DMS 273 (cell line): Measurements from ENCODE around the gene LEFTY1.

Experiments used
- DNase-seq: peaks from one replicate; lab custom pipeline; 2025; ENCODE audit not compliant: unreplicated experiment; lab: John Stamatoyannopoulos, UW

LEFTY1 gene

DNA sequence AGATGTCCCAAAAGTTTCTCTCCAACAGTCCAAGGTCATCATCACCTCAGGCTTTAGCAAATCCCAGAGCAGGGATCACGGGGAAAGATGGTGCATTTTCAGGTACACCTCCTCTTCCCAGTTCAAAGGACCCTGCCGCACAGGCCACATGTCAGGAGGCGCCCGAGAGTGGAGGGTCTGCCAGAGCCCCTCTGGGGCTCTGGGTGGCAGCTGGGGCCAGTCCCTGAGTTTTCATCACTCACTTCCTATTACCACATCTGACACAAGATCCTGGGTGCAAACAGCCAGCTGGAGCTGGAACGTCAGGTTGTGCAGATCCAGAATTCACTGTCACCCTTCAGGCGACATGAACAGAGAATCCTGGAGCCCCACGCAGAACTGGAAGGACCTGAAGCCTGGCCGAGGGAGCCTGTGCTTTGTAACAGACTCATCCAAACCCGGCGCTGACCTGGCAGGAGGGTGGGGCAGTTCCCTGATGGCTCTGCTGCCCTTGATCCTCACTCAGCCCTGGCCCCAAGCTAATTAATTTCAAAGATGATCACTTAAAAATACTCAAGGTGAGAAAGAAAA is 15.6 kb downstream of the LEFTY1 start:
- no peak for DNase-seq

GRCh38 chr1:225872075-225872430 is 16.9 kb downstream of the LEFTY1 start:
- no peak for DNase-seq

DNA sequence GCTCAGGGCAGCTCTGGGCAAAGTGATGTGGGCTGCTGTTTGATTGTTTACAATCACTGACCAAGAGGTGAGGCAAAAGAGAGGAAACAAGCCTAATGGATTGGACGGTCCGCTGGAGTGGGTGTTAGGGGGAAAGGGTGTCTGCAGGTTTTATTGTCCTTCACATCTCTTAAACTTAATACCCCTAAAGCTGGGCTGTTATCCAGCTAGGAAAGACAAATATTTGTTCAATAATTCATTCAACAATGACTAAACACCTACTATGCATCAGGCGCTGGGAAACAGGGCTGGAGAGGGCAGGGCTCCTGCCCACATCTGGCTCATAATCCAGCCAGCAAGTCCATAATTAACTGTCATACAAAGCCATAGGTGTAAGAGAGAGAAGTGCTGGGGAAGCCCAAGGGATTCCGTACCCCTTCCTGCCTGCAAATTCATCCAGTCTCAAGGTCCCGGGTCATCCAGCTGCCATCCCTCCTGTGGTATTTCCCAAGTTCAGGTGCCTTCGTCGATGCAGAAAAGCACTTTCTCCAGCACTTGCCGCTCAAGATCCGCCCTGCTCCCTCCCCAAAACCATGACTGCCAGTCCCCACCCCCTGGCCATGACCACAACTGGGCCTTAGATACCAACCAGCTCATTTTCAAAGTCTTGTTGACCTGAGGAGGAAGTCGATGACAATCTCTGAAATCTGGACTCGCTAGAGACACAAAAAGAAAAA is 17.4 kb downstream of the LEFTY1 start:
- no peak for DNase-seq

DNA sequence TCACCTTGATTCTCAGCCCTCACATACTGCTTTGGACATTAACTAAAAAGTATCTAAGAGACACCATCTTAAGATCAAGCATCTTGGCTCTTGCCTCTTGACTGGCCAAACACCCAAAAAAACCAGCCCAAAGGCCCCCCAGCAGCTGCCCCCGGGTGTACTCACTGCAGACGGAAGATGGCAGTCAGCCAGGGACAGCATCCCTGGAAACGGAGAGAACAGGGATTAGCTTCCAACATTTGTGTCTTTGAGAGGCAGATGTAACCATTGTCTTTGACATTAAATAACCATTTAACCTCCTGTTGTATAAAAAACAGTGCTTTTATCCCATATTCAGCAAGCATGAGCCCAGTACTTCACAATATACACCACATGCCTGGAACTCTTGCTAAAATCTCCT is 18.0 kb downstream of the LEFTY1 start:
- no peak for DNase-seq

GRCh38 chr1:225868631-225869330 is 20.2 kb downstream of the LEFTY1 start:
- no peak for DNase-seq

GRCh38 chr1:225866981-225867380 is 22.0 kb downstream of the LEFTY1 start:
- no peak for DNase-seq

- DNase-seq = no peak
Measured at GRCh38 chr1:225866061-225866837, 22.7 kb downstream of the LEFTY1 start.

DNA sequence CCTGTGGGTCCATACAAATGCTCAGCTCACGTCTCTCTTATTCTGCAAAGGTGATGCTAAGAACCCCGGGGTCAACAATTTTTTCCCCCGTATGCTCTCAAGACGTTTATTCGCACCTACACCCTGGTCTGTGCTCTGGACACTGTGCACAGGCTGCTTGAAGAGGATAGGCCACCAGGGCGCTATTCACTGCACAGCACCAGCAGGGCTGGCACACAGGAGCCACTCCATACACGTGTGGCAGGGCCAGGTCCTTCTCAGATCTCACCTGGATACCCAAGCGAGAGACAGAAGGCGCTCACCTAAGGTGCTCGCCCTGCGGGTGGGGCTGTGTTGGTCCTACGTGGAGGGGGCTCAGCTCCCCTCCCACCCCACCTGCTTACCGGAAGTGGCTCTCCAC is 23.4 kb downstream of the LEFTY1 start:
- no peak for DNase-seq

- no peak for DNase-seq
Measured at GRCh38 chr1:225863167-225863566, 25.8 kb downstream of the LEFTY1 start.

GRCh38 chr1:225862581-225862950 is 26.4 kb downstream of the LEFTY1 start:
- no peak for DNase-seq

DNA sequence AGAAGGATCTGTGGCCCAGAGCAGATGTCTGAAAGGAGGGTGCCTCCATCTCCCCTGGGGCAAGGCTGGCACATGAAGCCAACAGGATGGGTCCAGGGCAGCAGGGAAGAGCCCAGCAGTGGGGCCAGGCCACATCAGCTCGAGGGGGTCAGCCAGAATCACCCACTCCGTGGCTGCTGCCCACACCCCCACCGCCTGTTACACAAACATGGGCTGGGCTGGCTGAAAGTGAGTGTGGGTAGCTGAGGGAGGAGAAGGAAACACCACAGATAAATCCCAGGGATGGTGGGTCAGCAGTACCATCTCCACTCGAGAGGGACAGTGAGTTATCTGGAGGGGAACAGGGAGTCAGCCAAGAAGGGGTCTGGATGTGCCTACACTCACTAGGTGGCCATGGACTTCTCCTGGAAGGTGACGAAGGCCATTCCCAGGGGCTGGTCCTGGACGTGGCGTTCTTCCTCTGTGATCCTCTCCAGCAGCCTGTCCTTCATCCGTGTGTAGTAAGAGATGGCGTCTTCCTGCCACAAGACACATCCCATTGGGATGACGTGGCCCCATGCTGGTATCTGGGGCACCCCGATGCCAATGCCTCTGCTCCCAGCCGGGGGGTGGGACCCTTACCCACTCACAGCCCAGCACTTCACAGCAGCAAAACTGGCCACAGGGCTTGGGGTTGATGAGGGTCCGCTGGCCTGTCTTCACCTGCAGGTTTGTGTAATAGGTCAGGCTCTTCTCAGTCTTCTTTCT is 26.9 kb downstream of the LEFTY1 start:
- no peak for DNase-seq

DNA sequence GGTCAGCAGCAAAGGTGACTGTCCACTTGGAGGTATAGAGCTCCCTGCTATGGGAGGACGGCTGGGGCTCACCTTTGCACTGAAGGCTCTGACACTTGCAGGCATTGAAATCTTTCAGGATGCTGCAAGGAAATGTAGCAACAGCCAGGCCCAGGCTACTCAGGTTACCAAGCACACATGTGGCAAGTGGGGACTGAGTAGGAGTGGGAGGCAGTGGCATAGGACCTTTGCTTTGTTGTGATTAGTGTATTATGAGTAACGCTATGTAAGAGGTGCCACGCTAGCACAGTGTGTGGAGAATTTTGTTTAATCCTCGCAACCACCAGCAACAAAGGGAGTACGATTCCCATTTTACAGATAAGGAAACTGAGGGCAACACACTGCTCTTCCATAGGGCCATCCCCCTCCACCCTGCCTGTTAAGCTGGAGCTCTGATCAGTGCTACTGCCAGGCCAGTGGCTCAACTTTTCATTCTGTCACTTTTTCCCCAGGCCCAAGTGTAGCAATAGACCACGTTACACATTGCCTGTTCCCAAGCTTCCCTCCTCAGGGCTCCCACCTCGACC is 28.0 kb downstream of the LEFTY1 start:
- no peak for DNase-seq

GRCh38 chr1:225860107-225860506 is 28.8 kb downstream of the LEFTY1 start:
- no peak for DNase-seq

- no peak for DNase-seq
Measured at GRCh38 chr1:225859151-225859550, 29.8 kb downstream of the LEFTY1 start.

GRCh38 chr1:225857256-225857655 is 31.7 kb downstream of the LEFTY1 start:
- DNase-seq = no peak

GRCh38 chr1:225855503-225856300 is 33.2 kb downstream of the LEFTY1 start:
- DNase-seq = no peak

- DNase-seq = no peak
Measured at GRCh38 chr1:225853441-225853840, 35.5 kb downstream of the LEFTY1 start.

DNA sequence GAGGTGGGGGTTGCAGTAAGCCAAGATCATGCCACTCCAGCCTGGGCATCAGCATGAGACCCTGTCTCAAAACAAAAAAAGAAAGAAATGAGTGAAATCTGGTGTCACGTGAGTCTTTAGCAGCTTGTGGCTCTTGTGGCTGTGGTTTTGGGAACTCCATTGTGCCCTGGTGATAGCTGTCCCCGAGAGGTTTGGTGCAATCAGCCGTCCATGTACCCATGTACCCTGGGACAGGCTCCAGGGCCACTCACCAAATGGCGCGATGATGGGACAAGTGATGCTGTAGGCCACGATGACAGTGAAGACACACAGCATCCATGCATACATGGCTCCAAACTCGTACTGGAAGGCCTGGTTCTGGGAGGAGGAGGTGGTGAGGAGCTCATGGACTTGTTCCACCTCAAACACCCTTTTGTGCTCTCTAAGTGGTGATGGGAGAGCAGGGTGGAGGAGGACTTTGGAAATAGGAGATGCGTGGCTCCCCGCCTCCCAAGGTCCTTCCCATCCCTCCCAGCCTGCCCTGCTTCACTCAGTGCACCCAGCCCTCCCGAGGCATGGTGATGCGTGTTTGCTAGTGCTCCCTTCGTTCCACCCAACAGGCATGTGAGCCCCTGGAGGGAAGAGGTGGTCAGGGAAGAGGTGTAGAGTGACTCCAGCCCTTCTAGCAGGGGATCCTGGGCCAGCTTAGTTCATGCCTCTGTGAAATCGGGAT is 36.4 kb downstream of the LEFTY1 start:
- no peak for DNase-seq

- no peak for DNase-seq
Measured at GRCh38 chr1:225851805-225852204, 37.1 kb downstream of the LEFTY1 start.
